ENCODE results near the gene DAAM1. TPM values are rescaled to one million over a fixed set of nuclear protein-coding genes. Genes with fewer than 3 reads are reported as not detected.

DAAM1 gene
- polyA plus RNA-seq, 2 donors = 21.7 to 32.7 TPM

GRCh38 chr14:59299731-59300130, 111.3 kb downstream of the DAAM1 start:
- Histone ChIP-seq H3K36me3 (ENCODE audit: control insufficient read depth in 2 of 2, insufficient read depth in 2 of 2, low read length in 1 of 2) (no peaks in the 10 kb centered on the region), H3K27me3 (ENCODE audit: control insufficient read depth in 1 of 2, insufficient read depth in 2 of 2, low read length in 2 of 2) (no peaks in the 10 kb centered on the region), H3K4me3 (ENCODE audit: low read depth in 1 of 2, low read length in 2 of 2) (no peak overlapping the region), H3K9me3 (ENCODE audit: control insufficient read depth in 2 of 2, insufficient read depth in 1 of 2, low read depth in 1 of 2, low read length in 1 of 2) (no peaks in the 10 kb centered on the region), H3K27ac (ENCODE audit: low read depth in 2 of 2, low read length in 1 of 2) (no peak overlapping the region), H3K4me1 (ENCODE audit: control insufficient read depth in 2 of 2, insufficient read depth in 2 of 2, low read length in 1 of 2) (peaks cover 3 to 5% of the 10 kb centered on the region in 2 donors)
- WGBS, 2 donors = 90 to 94% methylated on average over 1 of the region's 1 CpG

DNA sequence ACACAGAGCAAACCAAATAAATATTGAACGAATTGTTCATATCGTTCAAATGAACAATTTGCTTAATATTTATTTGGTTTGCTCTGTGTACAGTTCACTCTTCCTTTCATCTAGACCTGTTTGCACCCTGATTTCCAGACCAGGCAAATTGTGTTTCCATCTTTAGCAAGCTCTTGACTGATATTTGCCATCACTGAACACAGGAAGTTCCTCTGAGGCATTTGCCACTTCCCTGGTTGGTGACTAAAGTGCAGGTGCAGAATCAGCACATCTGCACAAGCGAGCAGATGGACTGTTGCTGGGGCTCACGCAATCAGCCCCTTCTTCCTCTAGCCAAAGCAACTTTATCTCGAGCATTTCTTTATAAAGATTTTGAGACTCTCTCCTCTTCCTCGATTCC, 112.9 kb downstream of the DAAM1 start:
- no peak overlapping the region for H3K27ac ChIP-seq (ENCODE audit: low read depth in 2 of 2, low read length in 1 of 2)
- no peak overlapping the region for H3K4me3 ChIP-seq (ENCODE audit: low read depth in 1 of 2, low read length in 2 of 2)
- H3K9me3 ChIP-seq (ENCODE audit: control insufficient read depth in 2 of 2, insufficient read depth in 1 of 2, low read depth in 1 of 2, low read length in 1 of 2) = no peaks in the 10 kb centered on the region
- H3K36me3 ChIP-seq (ENCODE audit: control insufficient read depth in 2 of 2, insufficient read depth in 2 of 2, low read length in 1 of 2) = no peaks in the 10 kb centered on the region
- H3K4me1 ChIP-seq (ENCODE audit: control insufficient read depth in 2 of 2, insufficient read depth in 2 of 2, low read length in 1 of 2) = peaks cover 5% of the 10 kb centered on the region in 2 donors
- H3K27me3 ChIP-seq (ENCODE audit: control insufficient read depth in 1 of 2, insufficient read depth in 2 of 2, low read length in 2 of 2) = no peaks in the 10 kb centered on the region
- 56 to 72% methylated on average over 6 of the region's 6 CpGs for WGBS, 2 donors

- Histone ChIP-seq H3K27me3 (ENCODE audit: control insufficient read depth in 1 of 2, insufficient read depth in 2 of 2, low read length in 2 of 2) (no peaks in the 10 kb centered on the region), H3K9me3 (ENCODE audit: control insufficient read depth in 2 of 2, insufficient read depth in 1 of 2, low read depth in 1 of 2, low read length in 1 of 2) (no peaks in the 10 kb centered on the region), H3K36me3 (ENCODE audit: control insufficient read depth in 2 of 2, insufficient read depth in 2 of 2, low read length in 1 of 2) (no peaks in the 10 kb centered on the region), H3K4me1 (ENCODE audit: control insufficient read depth in 2 of 2, insufficient read depth in 2 of 2, low read length in 1 of 2) (peaks cover 5% of the 10 kb centered on the region in 2 donors), H3K27ac (ENCODE audit: low read depth in 2 of 2, low read length in 1 of 2) (no peak overlapping the region), H3K4me3 (ENCODE audit: low read depth in 1 of 2, low read length in 2 of 2) (no peak overlapping the region)
- 94 to 98% methylated on average over 2 of the region's 2 CpGs for WGBS, 2 donors
Observed at GRCh38 chr14:59302313-59302712, 113.8 kb downstream of the DAAM1 start.

GRCh38 chr14:59303216-59303615, 114.7 kb downstream of the DAAM1 start:
- no peaks in the 10 kb centered on the region for H3K36me3 ChIP-seq (ENCODE audit: control insufficient read depth in 2 of 2, insufficient read depth in 2 of 2, low read length in 1 of 2)
- no peaks in the 10 kb centered on the region for H3K9me3 ChIP-seq (ENCODE audit: control insufficient read depth in 2 of 2, insufficient read depth in 1 of 2, low read depth in 1 of 2, low read length in 1 of 2)
- H3K4me3 ChIP-seq (ENCODE audit: low read depth in 1 of 2, low read length in 2 of 2) = no peak overlapping the region
- H3K4me1 ChIP-seq (ENCODE audit: control insufficient read depth in 2 of 2, insufficient read depth in 2 of 2, low read length in 1 of 2) = peaks cover 5% of the 10 kb centered on the region in 2 donors
- H3K27me3 ChIP-seq (ENCODE audit: control insufficient read depth in 1 of 2, insufficient read depth in 2 of 2, low read length in 2 of 2) = no peaks in the 10 kb centered on the region
- no peak overlapping the region for H3K27ac ChIP-seq (ENCODE audit: low read depth in 2 of 2, low read length in 1 of 2)
- WGBS, 2 donors = 58 to 72% methylated on average over 2 of the region's 2 CpGs

DNA sequence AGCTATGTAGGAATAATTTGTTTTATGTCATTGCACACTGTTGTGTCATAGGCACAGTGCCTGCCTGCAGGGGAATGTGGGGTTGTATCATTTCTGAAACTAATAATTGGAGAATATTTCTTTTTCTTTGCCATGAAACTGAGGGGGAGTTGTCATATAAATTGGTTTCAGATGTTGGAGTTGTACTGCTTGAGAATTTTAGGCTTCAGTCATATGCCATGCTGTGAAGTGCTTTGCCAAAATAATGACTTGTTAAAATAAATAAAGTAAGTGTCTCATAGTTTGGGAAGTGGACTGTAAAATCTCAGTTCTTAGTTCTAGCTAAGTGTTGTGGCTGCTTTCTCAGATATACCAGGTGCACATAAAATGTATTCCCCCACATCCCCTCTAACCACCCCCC, 116.8 kb downstream of the DAAM1 start:
- peak overlapping the region; percentile 4 to 54 for H3K27ac ChIP-seq (ENCODE audit: low read depth in 2 of 2, low read length in 1 of 2)
- H3K4me1 ChIP-seq (ENCODE audit: control insufficient read depth in 2 of 2, insufficient read depth in 2 of 2, low read length in 1 of 2) = peaks cover 3 to 5% of the 10 kb centered on the region in 2 donors

GRCh38 chr14:59305836-59306555, 117.5 kb downstream of the DAAM1 start:
- peaks cover 3 to 5% of the 10 kb centered on the region in 2 donors for H3K4me1 ChIP-seq (ENCODE audit: control insufficient read depth in 2 of 2, insufficient read depth in 2 of 2, low read length in 1 of 2)
- H3K9me3 ChIP-seq (ENCODE audit: control insufficient read depth in 2 of 2, insufficient read depth in 1 of 2, low read depth in 1 of 2, low read length in 1 of 2) = no peaks in the 10 kb centered on the region
- no peaks in the 10 kb centered on the region for H3K27me3 ChIP-seq (ENCODE audit: control insufficient read depth in 1 of 2, insufficient read depth in 2 of 2, low read length in 2 of 2)
- H3K27ac ChIP-seq (ENCODE audit: low read depth in 2 of 2, low read length in 1 of 2) = peak overlapping the region in 1 of 2 donors; percentile 4
- no peaks in the 10 kb centered on the region for H3K36me3 ChIP-seq (ENCODE audit: control insufficient read depth in 2 of 2, insufficient read depth in 2 of 2, low read length in 1 of 2)
- 32 to 66% methylated on average over 1 of the region's 1 CpG for WGBS, 2 donors
- H3K4me3 ChIP-seq (ENCODE audit: low read depth in 1 of 2, low read length in 2 of 2) = no peak overlapping the region

More for the DNA sequence above, 116.8 kb downstream of the DAAM1 start:
- Histone ChIP-seq H3K9me3 (ENCODE audit: control insufficient read depth in 2 of 2, insufficient read depth in 1 of 2, low read depth in 1 of 2, low read length in 1 of 2) (no peaks in the 10 kb centered on the region), H3K27me3 (ENCODE audit: control insufficient read depth in 1 of 2, insufficient read depth in 2 of 2, low read length in 2 of 2) (no peaks in the 10 kb centered on the region), H3K4me3 (ENCODE audit: low read depth in 1 of 2, low read length in 2 of 2) (no peak overlapping the region), H3K36me3 (ENCODE audit: control insufficient read depth in 2 of 2, insufficient read depth in 2 of 2, low read length in 1 of 2) (no peaks in the 10 kb centered on the region)

DNA sequence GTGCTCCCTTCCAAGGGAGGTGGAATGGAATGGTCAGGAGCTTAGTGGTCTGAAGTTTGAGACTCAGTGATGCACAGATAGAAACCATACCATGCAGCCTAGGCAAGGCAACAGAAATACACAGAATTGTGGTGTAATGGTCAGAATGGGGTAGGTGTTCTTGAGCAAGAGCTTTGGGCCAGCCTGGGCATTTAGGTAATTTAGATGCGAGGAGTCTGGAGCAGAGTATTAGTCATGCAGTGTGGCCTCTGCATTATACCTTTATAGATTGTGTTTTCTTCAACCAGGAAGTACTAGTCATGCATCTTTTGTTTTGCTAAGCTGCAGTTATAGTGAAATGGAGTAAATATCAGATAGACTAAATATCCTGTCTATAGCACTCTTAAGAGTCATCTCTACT, 118.3 kb downstream of the DAAM1 start:
- no peak overlapping the region for H3K27ac ChIP-seq (ENCODE audit: low read depth in 2 of 2, low read length in 1 of 2)
- 57 to 62% methylated on average over 1 of the region's 1 CpG for WGBS, 2 donors
- H3K4me3 ChIP-seq (ENCODE audit: low read depth in 1 of 2, low read length in 2 of 2) = no peak overlapping the region
- no peaks in the 10 kb centered on the region for H3K9me3 ChIP-seq (ENCODE audit: control insufficient read depth in 2 of 2, insufficient read depth in 1 of 2, low read depth in 1 of 2, low read length in 1 of 2)
- no peaks in the 10 kb centered on the region for H3K36me3 ChIP-seq (ENCODE audit: control insufficient read depth in 2 of 2, insufficient read depth in 2 of 2, low read length in 1 of 2)
- peaks cover 3 to 5% of the 10 kb centered on the region in 2 donors for H3K4me1 ChIP-seq (ENCODE audit: control insufficient read depth in 2 of 2, insufficient read depth in 2 of 2, low read length in 1 of 2)
- H3K27me3 ChIP-seq (ENCODE audit: control insufficient read depth in 1 of 2, insufficient read depth in 2 of 2, low read length in 2 of 2) = no peaks in the 10 kb centered on the region

DNA sequence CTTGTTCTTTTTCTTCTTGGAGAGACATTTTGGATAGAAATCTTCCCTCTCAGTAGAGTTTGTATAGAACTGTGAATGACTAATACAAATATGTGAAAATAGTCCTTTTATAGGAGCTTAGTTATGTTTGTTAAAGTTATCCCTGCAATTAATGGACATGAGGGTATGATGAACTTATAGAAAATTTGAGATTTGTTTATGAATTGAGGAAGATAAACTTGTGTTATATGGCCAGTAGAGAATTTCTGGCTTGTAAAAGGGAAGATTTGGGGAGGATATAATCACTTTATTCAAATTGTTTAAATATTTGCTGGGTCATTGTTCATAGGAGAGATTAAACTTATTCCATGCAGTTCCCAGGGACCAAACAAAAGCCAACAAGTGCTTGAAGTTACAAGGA, 119.6 kb downstream of the DAAM1 start:
- H3K4me3 ChIP-seq (ENCODE audit: low read depth in 1 of 2, low read length in 2 of 2) = no peak overlapping the region
- H3K27me3 ChIP-seq (ENCODE audit: control insufficient read depth in 1 of 2, insufficient read depth in 2 of 2, low read length in 2 of 2) = no peaks in the 10 kb centered on the region
- H3K4me1 ChIP-seq (ENCODE audit: control insufficient read depth in 2 of 2, insufficient read depth in 2 of 2, low read length in 1 of 2) = peaks cover 0 to 5% of the 10 kb centered on the region in 2 donors
- no peaks in the 10 kb centered on the region for H3K36me3 ChIP-seq (ENCODE audit: control insufficient read depth in 2 of 2, insufficient read depth in 2 of 2, low read length in 1 of 2)
- H3K27ac ChIP-seq (ENCODE audit: low read depth in 2 of 2, low read length in 1 of 2) = no peak overlapping the region
- no peaks in the 10 kb centered on the region for H3K9me3 ChIP-seq (ENCODE audit: control insufficient read depth in 2 of 2, insufficient read depth in 1 of 2, low read depth in 1 of 2, low read length in 1 of 2)

GRCh38 chr14:59308673-59309072, 120.2 kb downstream of the DAAM1 start:
- Histone ChIP-seq H3K9me3 (ENCODE audit: control insufficient read depth in 2 of 2, insufficient read depth in 1 of 2, low read depth in 1 of 2, low read length in 1 of 2) (no peaks in the 10 kb centered on the region), H3K4me3 (ENCODE audit: low read depth in 1 of 2, low read length in 2 of 2) (no peak overlapping the region), H3K27ac (ENCODE audit: low read depth in 2 of 2, low read length in 1 of 2) (no peak overlapping the region), H3K27me3 (ENCODE audit: control insufficient read depth in 1 of 2, insufficient read depth in 2 of 2, low read length in 2 of 2) (no peaks in the 10 kb centered on the region), H3K36me3 (ENCODE audit: control insufficient read depth in 2 of 2, insufficient read depth in 2 of 2, low read length in 1 of 2) (no peaks in the 10 kb centered on the region), H3K4me1 (ENCODE audit: control insufficient read depth in 2 of 2, insufficient read depth in 2 of 2, low read length in 1 of 2) (peaks cover 0 to 5% of the 10 kb centered on the region in 2 donors)
- 58 to 59% methylated on average over 1 of the region's 1 CpG for WGBS, 2 donors

DNA sequence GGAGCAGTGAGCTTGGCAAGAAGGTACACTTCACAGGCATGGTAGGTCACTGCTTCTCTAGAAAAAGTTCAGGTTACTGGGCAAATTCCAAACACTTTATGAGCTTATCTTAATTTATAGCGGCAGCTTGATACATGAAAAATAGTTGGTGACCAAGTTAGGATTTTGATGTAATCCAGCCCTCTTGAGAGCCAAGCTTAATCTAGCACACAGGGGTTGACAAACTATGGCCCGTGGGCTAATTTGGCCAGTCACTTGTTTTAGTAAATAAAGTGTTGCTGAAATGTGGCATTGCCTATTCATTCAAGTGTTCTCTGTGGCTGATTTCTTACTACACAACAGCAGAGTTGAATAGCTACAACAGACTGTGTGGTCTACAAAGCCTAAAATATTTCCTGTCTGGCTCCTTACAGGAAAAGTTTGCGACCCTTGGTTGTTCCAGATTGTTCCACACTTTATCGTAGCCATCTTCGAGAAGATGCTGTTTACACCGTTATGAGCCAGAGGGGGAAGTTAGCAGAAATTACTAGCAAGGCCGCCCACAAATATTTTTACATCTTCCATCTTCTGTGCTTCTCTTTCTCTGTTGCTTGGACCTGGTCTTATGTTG, 120.9 kb downstream of the DAAM1 start:
- Histone ChIP-seq H3K4me3 (ENCODE audit: low read depth in 1 of 2, low read length in 2 of 2) (no peak overlapping the region), H3K36me3 (ENCODE audit: control insufficient read depth in 2 of 2, insufficient read depth in 2 of 2, low read length in 1 of 2) (no peaks in the 10 kb centered on the region), H3K4me1 (ENCODE audit: control insufficient read depth in 2 of 2, insufficient read depth in 2 of 2, low read length in 1 of 2) (peaks cover 0 to 5% of the 10 kb centered on the region in 2 donors), H3K9me3 (ENCODE audit: control insufficient read depth in 2 of 2, insufficient read depth in 1 of 2, low read depth in 1 of 2, low read length in 1 of 2) (no peaks in the 10 kb centered on the region), H3K27me3 (ENCODE audit: control insufficient read depth in 1 of 2, insufficient read depth in 2 of 2, low read length in 2 of 2) (no peaks in the 10 kb centered on the region), H3K27ac (ENCODE audit: low read depth in 2 of 2, low read length in 1 of 2) (no peak overlapping the region)
- 79 to 85% methylated on average over 7 of the region's 7 CpGs for WGBS, 2 donors
